CD4-positive, alpha-beta T cell treated with Interleukin-6 at 100 ng/mL for 8 hours (primary cell): ENCODE measurements around the gene TICAM2.
A peak's percentile ranks its signal among the peaks of the same experiment; 100 is the strongest.
"Not testable (repeated sequence)": the region's sequence is repeated elsewhere in the genome, so short reads cannot be mapped to it uniquely, and the experiment has no call there.

Source experiments
- DNase-seq: peaks from one replicate; pipeline ENCODE4 v3.0.0-alpha.2; 2020; ENCODE audit warnings: mixed read lengths, low spot score

TICAM2 gene, protein sequence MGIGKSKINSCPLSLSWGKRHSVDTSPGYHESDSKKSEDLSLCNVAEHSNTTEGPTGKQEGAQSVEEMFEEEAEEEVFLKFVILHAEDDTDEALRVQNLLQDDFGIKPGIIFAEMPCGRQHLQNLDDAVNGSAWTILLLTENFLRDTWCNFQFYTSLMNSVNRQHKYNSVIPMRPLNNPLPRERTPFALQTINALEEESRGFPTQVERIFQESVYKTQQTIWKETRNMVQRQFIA

DNA sequence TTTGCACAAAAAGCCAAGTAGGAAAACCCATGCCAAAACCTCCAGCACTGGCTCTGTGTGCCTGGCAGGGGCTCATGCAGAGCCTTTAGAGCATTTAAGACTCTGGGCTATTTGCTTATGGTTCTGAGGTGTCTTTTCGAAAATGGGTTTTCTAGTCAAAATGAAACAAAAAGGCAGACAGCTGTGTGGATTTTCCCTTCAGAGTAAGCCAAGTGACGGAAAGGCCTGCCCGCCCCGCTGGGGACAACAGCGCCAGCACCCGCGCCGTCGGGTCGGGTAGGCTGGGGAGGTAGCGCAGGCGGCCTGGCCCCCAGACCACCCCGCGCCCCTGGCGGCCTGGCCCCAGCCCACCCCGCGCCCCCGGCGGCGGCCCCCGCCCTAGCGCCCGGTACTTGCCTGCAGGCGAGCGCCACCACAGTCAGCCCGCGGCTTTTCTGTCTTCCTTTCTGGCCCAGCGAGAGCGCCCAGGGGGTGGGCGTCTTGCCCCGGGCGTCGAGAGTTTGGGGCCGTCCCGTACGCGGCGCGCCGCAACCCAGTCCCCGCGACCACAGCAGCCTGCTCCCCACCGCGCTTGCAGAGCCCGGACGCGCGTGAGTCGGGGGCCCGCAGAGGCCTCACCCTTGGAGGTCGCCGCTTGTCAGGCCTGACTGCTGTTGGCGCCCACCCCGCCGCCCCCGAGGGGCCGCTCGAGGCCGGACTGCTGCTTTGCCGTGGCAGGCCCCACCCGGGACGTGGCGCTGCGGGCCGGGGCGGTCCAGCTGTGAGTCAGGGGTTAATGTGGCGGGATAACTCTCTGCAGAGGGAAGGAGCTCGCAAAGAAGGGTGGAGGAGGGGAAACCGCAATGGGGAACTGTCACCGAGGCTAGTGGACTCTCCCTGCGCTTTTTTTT is at the start of gene TICAM2:
TICAM2 (minus strand) TSS at position 779 of the 890 bp plus-strand sequence. CDS start 21,223 bp downstream, outside the sequence.
- peak; percentile 36 for DNase-seq

DNA sequence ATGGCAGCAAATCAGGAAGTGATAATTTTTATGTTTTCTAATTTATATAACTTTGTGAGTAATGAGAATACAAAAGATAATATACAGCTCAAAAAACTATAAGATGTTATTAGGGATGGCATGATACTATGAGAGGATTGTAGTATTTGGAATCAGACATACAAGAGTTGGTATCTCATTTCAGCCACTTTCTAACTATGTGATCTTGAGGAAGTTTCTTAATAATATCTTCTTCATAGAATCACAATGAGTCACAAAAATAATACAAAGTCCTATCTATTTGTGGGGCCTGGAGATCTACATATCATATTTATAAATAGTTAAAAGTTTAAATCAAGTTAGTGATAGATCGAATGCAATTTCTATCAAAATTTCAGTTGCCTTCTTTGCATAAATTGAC is 47.3 kb upstream of the TICAM2 start:
- DNase-seq, result no peak

DNA sequence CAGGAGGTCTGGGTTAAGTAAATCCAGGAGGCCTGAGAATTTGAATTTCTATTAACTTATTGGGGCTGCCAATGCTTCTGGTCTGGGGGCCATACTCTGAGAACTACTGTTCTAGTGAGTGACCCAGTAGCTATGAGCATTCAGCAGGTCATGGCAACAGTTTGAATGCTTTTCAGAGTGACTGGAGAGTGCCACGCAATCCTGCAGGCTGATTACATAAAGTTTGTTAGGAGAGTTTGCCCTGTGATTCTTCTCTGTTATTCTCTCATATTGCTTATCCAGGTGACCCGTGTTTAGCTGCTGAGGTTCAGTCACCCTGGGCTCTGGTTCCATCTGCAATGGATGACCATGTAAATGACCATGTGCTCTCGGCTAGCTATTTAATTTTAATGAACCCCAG is 45.8 kb upstream of the TICAM2 start:
- no peak for DNase-seq

DNA sequence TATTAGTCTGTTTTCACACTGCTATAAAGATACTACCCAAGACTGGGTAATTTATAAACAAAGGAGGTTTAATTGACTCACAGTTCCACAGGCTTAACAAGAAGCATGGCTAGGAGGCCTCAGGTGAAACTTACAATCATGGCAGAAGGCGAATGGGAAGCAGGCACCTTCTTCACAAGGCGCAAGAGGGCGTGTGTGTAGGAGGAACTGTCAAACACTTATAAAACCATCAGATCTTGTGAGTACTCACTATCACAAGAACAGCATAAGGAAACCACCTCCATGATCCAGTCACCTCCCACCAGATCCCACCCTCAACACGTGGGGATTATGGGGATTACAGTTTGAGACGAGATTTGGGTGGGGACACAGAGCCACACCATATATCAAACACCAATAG is 43.1 kb upstream of the TICAM2 start:
- DNase-seq, result not testable (repeated sequence)

DNA sequence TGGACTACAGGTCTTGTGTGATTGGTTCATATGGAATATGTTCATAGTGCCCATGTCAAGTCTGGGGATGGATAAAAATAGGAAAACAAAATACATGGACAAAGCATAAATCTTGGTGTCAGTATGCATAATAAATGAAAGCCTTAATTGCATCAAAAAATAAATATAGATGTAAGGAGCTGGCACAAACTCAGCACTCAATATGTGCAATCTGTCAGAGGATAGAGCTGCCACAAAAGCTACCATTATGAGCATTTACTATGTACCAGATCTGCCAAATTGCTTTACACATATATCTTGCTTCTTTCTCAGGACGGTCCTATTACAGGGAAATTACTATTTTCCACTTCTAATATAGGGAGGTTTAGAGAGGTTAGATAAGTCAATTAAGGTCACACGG is 41.8 kb upstream of the TICAM2 start:
- no peak for DNase-seq

DNA sequence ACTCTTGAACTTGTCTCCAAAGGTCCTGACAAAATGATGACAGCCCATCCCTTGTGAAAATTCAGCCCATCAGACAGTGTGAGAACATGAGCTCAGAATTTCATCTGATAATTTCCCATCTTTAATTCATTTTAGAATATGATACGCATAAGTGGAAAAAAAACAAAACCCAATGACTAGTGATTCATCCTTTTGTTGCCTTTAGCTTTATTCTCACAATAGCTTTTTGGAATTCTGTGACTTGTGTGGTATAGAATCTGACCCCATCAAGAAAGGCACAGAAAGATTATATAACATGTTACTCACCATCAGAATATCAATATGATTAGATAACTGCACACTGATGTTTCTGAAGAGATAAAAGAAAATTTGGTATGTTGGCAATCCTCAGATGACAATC is 39.7 kb upstream of the TICAM2 start:
- DNase-seq, result no peak

DNA sequence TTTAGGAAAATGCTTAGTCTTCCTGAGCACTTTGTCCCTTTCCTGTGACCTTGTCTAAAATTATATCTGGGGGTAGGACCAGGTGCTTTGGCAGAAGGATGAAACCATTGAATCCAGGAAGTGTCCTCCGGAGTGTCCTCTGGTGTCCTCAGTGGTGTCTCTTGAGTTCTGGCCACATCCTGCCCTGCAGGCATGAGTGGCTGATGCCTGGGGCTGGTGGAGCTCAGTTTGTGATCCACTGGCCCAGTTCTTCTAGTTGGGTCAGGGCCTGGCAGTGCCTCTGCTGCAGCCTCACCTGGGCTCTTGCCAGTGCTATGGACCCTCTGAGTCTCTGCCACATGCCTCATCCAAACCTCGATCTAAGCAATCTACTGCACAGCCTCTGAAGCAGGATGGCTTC is 38.0 kb upstream of the TICAM2 start:
- DNase-seq, result no peak

DNA sequence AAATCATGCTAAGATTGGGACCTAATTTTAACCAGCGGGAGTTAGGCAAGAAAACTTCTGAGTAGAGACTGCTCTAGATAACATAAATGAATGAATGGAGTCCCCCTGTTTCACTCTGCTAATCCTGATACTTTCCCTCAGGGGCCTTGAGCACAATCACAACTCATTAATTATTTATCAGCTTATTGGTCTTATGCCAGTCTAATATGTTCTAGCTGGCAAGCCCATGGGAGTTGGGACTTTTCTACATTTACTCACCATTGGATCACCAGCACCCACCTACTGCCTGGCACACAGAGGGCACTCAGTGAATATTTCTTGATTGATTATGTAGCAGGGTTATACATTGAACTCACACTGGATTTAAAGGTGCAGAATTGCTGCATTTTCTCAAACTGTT is 37.1 kb upstream of the TICAM2 start:
- no peak for DNase-seq

DNA sequence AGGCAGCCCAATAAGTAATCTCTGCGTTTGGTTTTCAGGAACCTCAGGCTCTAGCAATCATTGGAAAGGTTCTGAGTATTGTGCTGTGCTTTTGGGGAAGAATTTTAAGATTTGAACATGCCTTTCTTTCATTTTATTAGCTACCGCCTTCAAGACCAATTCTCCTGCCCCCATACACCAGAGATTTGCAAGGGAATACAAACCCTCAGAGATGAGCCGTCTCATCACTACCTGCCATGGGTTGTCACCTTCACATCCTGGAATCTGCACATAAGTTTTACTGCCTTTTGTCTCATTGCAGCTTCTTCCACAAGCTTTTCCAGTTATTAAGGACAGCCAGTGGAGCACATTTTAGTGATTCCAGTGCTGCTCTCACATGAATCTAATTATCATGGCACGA is 35.2 kb upstream of the TICAM2 start:
- no peak for DNase-seq

DNA sequence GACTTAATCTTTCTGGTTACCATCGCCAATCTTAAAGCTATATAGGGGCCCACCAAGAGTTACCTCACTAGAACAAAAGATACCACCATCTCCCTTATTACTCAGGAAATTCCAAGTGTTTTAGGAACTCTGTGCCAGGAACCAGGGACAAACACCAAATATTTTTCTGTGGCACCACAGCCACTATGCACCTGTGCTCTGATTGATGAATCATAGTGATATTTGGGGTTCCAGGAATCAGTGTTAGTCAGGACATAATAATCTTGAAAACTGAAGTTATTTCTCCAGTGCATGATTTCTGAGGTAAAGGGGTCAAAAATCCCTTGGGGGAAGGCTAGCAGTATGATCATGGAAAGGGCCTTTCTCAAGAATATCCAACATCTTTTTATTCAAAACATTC is 33.7 kb upstream of the TICAM2 start:
- DNase-seq, result no peak

DNA sequence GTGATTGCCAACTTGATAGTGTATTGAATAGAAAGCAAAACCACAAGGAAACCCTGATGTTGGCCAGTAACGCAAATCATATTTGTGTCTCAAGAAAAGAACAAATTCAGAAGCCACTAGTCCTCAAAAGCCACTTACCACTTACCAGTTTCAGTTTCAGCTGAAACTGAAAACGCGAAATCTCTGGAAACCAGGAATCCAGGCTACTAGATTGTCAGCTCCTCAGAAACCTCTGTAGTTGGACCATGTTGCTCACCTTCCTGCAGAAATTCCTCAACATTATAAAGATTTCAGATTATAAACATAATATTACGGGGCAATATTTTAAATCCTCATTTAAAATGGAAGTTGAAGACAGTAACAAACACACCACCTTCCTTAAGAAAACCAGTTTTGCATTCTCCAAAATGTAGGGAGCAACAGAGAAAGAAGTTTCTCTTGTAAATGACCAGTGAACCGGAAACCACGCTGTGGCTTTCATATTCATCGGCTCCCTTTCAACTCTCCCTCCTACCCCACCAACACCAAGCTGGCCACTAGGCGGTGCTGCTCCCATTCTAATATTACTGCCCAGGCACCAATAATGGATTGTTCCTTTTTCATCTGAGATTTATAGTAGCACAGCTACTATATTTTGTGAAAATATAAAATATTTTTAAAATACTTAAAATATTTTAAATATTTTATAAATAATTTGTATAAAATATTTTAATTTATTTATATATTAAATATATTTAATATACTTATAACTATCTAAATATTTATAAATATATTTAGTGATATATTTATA is 32.3 kb upstream of the TICAM2 start:
- peak; percentile 78 for DNase-seq

DNA sequence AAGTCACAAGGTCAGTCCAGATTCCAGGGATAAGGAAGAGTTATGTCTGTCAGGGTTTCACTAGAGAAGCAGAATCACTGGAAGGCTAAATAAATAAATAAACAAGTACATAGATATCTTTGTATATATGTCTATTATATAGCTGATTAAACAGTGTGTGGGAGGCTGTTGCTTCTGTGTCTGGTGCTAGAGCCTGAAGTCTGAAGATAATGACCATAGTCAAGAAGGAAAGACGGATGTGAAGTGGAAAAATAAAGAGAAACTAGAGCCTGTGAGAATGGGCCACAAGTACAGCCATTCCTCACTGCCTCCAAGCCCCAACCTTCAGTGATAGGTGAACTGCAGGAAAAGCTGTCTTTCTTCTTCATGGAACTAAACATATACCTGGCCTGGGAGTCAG is 27.6 kb upstream of the TICAM2 start:
- DNase-seq, result no peak

DNA sequence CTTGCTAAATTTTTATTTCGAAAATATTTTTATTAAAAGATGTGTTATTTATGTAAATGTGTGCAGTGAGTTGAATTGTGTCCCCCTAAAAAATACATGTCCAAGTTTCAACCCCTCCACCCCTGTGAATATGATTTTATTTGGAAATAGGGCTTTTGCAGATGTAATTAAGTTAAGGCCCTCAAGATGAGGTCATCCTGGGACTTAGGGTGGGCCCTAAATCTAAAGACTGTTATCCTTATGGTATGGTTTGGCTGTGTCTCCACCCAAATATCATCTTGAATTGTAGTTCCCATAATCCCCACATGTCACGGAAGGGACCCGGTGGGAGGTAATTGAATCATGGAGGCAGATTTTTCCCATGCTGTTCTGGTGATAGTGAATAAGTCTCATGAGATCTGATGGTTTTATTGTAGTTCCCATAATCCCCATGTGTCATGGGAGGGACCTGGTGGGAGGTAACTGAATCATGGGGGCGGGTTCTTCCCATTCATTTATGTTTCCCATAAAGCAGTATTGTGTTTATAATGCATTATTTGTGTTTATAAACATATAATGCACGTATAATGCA is 25.1 kb upstream of the TICAM2 start:
- DNase-seq, result no peak

DNA sequence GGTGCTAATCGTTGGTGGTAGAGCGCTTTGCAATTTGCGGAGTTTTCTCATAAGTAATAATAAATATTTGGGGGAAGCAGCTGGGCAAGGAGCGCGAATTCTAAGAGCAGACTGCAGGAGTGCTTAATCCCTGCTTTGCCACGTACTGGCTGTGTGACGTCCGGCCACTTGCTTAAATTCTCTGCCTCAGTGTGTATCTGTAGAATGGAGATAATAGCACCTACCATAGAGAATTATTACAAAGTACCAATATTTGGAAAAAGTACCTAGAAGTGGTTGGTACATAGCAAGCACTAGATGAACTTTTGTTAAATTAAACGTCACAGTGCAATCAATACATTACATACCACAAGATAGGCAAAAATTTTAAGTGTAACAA is 24.2 kb upstream of the TICAM2 start:
- DNase-seq, result no peak

DNA sequence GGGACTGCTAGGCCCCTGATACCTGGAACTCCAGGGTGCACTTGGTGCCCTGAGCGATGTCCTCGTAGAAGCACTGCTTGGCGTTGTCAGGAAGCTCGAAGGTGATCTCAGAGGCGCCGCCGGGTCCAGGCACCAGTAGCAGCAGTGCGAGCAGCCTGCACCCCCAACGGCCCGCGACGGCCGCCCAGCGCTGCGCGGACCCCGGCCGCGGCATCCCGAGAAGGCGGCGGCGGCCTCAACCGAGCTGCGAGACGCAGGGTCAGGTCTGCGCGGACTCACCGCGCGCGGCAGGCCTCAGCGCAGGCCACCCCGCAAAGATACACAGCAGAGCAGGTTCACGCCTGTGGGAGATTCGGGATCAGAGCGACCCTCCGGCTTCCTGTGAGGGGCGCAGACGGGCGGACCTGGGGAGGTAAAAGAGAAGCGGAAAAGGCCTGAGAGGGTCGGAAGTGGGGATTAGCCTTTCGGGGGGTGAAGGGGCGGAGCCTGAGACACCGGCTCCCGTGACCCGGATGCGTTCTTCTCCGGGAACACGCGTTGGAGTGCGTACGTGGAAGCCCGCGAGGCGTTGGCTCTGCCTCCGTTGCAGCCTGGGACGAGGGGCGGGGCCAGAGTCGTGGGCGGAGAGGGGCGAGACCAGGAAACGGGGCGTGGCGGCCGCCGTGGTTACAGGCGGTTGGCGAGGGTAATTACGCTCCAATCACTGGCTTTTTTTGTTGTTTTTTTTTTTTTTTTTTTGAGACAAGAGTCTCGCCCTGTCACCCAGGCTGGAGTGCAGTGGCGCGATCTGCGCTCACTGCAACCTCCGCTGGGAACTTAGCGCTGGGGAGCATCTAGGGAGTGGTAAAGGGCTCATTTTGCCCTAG is 23.5 kb upstream of the TICAM2 start, which contains the start of gene TMED7:
TMED7 (minus strand) TSS at position 458 of the 866 bp plus-strand sequence; CDS start at position 214, 244 bp downstream.
- peak; percentile 99 for DNase-seq

DNA sequence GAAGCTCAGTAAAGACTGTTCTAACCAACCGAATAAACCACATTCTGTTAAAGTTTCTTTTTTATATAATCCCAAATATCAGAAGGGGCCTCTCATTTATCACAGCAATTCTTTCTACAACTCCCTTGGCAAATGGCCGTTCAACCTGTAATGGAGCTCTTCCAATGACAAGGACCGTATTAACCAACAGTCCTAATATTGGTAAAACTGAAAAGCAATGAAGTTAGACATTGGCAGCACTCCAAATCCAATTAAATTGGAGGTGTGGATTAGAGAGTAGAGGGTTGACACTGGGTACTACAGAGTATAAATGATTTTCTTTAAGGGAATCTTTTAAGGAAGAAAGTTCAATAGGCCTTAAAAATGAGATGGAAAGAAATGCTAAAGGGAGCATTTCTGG is 22.7 kb upstream of the TICAM2 start:
- no peak for DNase-seq

DNA sequence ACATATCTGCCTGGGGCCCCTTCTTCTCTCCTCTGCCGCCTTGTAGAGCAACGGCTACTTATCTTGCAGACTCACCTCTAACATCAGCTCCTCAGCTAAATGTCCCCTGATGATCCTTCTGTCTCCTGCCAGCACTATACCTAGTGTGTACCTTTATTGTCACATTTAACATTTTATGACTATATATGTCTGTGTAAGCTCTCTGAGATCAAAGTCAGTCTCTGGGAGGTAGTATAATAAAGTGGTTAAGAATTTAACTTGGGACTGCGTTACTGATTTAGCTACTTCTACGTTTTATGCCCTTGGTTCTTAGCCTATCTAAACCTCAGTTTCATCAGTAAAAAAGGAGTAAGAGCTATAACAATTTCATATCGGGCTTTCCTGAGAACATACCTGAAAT is 21.4 kb upstream of the TICAM2 start:
- DNase-seq, result no peak

DNA sequence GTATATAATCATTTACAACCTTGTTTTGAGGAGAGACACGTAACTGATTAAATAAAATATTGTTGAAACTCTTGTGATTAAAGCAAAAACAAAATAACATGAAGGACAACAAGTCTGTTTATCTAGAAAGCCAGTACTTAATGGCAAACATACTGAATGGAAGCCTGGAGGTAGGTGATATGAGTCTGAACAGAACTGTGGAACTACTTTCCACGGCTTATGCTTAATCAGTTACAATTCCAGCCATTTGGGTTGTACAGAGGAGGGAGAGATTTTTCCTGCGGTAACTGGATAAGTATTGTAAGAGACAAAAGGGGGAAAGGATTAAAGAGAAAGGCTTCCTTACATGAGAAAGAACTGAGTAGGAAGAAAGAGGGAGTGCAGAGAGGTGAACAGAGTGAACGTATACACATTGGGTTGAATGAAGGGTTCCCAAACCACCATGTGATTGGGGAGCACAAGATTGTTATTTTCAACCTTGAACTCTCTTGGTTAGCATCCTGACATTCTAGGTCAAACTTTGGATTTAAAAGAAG is 19.2 kb upstream of the TICAM2 start:
- no peak for DNase-seq

DNA sequence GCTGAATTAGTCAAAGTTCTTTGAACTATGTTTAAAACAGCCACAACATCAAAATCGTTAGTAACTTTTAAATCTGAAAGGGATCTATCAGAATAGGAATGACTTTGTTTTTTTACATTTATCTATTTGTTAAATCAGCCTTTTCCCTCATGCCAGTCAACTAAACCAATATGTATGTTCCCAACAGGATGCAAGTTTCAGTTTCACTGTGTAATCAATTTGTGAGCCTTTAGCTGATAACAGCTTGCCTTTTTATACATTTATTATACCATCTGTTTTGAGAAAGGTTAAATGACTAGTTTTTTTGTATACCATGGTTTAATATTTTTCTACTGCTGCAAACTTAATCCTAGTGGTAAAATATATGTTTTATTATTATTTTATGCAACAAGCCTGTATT is 14.6 kb upstream of the TICAM2 start:
- DNase-seq, result no peak

DNA sequence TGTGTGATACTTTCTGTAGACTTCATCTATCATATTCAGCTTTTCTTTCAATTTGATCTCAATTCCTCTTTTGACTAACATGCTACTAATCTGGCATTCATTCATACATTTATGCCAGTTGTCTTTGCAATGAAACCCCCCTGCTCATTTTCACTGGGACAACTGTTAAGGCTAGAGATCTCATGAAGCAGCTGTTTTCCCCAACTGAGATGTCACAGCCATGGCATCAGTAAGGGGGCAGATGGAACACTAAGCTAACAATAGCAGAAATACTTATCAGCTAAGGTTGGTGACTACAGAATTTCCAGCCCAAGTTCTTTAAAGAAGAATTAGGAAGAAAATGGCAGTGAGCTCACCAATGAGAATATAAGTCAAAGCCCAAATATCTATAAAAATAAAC is 14.2 kb upstream of the TICAM2 start:
- no peak for DNase-seq

DNA sequence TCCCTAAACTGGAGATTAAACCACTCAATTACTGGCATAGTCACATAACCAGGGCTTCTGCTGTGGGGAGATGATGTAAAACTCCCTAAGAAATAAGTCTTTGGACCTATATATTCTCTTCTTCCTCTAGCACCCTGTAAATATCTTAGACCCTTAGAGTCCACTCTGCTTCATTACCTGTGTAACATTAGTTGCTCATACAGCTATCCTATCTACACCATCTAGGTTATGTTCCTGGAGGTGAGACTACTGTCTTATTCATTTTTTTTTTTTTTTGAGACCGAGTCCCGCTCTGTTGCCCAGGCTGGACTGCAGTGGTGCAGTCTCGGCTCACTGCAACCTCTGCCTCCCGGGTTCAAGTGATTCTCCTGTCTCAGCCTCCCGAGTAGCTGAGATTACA is 9.6 kb upstream of the TICAM2 start:
- no peak for DNase-seq
